AG10803 (cell line): Measurements from ENCODE around the gene VWF.

ENCODE experiments used
- DNase-seq: peaks from one replicate; pipeline ENCODE4 v3.0.0; 2010; ENCODE audit warnings: low read depth
- H3K4me3 ChIP-seq: 2 replicates; pipeline ENCODE4 v1.5.1; 2011; ENCODE audit warnings: mild to moderate bottlenecking, low read length, control low read depth
- CTCF ChIP-seq: conservative IDR thresholded peaks from 2 replicates; pipeline ENCODE4 v1.5.1; 2011; ENCODE audit warnings: mild to moderate bottlenecking, low read length, control low read depth, inconsistent platforms

The VWF gene

GRCh38 chr12:6140651-6141447 is 16.4 kb upstream of the VWF start:
- no peak overlapping the region for H3K4me3 ChIP-seq
- TF ChIP-seq CTCF, result no peak
- no peak for DNase-seq

GRCh38 chr12:6135071-6135470 is 10.6 kb upstream of the VWF start:
- TF ChIP-seq CTCF, result no peak
- peak; percentile 26 for DNase-seq
- H3K4me3 ChIP-seq, result no peak overlapping the region

GRCh38 chr12:6133642-6134041 is 9.2 kb upstream of the VWF start:
- TF ChIP-seq CTCF, result no peak
- no peak for DNase-seq
- no peak overlapping the region for H3K4me3 ChIP-seq

- TF ChIP-seq CTCF, result no peak
- no peak for DNase-seq
- H3K4me3 ChIP-seq, result no peak overlapping the region
Observed at GRCh38 chr12:6132496-6132895, 8.0 kb upstream of the VWF start.

- H3K4me3 ChIP-seq, result no peak overlapping the region
- DNase-seq, result peak; percentile 13
- TF ChIP-seq CTCF, result no peak
Observed at GRCh38 chr12:6125310-6125608, 789 bp upstream of the VWF start.

GRCh38 chr12:6123258-6123657 is 1.2 kb downstream of the VWF start:
- TF ChIP-seq CTCF, result no peak
- no peak for DNase-seq
- H3K4me3 ChIP-seq, result no peak overlapping the region

GRCh38 chr12:6122201-6122600 is 2.3 kb downstream of the VWF start:
- TF ChIP-seq CTCF, result no peak
- DNase-seq, result no peak
- H3K4me3 ChIP-seq, result no peak overlapping the region
